Right kidney (tissue), 1 donor: Measurements from ENCODE around the gene ATXN7L3.
"Not testable (repeated sequence)": the region's sequence is repeated elsewhere in the genome, so short reads cannot be mapped to it uniquely, and the experiment has no call there.

Experiments used
- DNase-seq: peaks from one replicate; pipeline ENCODE4 v3.0.0-alpha.2; 2016

Gene ATXN7L3

DNA sequence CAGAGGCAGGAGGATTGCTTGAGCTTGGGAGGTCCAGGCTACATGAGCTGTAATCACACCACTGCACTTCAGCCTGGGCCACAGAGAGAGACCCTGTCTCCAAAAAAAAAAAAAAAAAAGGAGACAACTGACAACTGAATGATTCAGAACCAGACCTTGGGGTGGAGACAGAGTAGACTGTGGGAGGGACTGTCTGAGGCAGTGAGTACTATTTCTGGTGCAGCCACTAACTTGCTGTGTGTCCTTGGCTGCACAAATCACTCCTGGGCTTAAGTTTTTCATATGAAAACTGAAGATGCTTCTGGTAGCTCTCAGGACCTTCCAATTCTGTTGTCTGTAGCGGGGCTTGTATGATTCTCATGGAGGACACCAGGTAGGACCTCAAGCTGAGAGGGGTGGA, 23.4 kb downstream of the ATXN7L3 start:
- no peak for DNase-seq

DNA sequence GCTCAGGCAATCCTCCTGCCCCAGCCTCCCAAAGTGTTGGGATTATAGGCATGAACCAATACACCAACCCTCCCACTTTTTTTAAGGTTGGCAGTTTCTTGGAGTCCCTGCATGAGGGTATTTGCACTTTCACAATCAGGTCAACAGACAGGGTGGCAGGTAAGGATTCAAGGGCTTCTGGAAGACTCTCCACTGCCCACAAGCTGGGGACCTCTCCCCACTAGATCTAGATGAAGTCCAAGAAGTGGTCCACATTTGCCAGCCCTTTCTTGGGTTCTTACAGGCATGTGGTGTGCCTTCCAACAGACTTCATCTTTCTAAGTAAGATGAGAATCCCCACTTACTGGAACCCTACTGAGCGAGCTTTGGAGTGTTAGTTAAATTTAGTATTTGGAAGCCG, 25.3 kb downstream of the ATXN7L3 start:
- DNase-seq = no peak

DNA sequence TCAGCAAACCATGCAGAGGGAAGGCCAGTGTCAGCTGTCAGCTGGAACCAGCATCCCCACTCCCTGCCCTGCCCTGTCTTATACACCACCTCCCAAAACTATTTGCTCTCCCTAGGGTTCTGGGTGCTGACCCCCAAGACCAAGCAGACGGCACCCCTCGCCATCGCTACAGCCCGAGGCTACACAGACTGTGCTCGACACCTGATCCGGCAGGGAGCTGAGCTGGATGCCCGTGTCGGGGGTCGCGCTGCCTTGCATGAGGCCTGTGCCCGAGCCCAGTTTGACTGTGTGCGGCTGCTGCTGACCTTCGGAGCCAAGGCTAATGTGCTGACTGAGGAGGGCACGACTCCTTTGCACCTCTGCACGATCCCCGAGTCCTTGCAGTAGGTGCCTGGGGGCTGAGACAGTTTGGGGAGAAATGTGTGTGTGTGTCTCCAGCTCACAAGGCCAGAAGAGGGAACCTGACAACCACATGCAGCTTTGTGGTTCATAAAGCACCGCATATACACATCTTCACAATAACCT, 27.7 kb downstream of the ATXN7L3 start:
- DNase-seq = peak; percentile 42

DNA sequence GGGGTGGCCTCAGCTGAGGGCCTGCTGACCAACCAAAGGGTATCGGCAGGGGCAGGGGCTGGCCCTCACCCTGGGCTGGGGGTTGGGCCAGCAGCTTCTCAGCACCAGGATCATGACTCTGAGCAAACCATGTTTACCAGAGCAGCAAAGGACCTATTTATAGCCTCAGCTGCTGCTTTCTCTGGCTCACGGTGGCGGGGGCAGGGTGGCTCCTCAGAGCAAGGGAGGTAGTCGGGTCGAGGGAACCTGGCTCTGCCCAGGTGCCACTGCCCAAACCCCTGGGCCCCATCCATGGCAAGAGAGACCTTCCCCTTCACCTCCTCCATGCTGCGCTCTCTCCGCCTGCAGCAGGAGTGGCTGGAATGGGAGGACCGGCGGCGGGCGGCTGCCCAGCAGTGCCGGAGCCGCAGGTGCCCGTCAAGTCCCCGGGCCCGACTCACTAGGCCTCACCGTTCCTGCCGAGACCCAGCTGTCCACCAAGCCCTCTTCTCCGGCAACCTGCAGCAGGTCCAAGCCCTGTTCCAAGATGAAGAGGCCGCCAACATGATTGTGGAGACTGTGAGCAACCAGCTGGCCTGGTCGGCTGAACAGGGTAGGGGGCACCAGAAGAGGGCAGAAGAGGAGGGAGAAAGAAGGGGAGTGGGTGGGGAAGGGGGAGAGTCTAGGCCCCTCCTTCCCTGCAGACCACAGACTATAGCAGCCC, 29.0 kb downstream of the ATXN7L3 start, which contains the start of gene ASB16:
ASB16 (plus strand) TSS at position 206 of the 703 bp plus-strand sequence; CDS start at position 292, 86 bp downstream.
- DNase-seq = peak; percentile 66

DNA sequence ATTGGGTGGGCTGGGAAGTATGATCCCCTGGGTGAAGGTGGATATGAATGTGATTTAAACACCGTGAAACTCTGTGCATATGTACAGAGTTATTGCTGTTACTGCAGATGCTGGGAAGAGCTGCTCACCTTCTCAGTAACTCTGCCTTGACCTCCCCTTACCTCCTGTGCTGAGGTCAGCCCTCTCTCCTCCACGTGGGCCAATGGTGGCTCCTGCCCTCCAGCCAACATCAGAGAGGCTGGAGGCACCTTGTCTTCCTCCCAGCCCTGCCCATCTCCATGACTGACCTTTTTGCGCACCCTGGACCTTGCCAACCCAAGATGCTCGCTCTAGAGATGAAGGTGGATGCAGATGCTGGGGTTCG, 29.6 kb downstream of the ATXN7L3 start:
- no peak for DNase-seq

DNA sequence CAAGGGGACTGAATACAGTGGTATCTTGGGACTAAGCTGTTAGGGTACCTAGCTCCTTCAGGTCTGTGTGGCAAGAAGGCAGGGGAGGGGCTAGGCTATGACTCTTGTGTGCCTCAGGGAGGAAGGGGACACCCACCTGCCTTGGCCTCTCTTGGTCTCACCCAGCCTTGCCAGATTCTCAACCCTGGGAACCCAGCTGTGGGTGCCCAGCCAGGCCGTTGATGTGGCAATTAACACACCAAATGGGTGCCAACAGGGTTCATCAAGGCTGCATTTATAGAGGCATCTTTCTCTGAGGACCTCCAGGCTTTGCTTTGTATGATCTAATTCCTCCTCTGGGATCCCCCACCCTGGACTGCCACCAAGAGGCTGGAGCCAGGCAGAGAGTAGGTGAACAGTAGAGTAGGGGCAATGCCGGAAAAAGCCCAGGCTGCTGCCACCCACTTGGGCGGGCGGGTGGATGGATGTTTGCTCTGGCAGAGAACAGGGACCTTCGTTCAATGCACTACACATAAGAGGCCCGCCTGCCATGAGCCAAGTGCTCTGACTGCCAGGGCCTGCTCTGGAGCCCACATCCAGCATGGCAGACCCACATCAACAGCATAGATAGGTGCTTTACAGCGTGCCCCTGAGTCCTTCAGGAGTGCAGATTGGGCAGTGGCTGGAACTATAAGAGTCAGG, 32.4 kb downstream of the ATXN7L3 start:
- DNase-seq = no peak

DNA sequence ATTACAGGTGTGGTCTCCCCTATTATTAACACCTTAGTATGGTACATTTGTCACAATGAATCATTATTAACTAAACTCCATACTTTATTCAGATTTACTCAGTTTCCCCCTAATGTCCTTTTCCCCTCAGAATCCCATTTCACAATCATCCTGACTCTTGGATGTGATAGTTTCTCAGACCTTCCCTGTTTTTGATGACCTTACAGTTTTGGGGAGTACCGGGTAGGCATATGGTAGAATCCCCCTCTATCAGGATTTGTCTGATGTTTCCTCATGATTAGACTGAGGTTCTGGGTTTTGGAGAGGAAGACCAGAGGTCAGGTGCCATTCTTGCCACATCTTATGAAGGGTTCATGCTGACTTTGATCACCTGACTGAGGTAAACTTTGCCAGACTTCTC, 35.2 kb downstream of the ATXN7L3 start:
- no peak for DNase-seq

DNA sequence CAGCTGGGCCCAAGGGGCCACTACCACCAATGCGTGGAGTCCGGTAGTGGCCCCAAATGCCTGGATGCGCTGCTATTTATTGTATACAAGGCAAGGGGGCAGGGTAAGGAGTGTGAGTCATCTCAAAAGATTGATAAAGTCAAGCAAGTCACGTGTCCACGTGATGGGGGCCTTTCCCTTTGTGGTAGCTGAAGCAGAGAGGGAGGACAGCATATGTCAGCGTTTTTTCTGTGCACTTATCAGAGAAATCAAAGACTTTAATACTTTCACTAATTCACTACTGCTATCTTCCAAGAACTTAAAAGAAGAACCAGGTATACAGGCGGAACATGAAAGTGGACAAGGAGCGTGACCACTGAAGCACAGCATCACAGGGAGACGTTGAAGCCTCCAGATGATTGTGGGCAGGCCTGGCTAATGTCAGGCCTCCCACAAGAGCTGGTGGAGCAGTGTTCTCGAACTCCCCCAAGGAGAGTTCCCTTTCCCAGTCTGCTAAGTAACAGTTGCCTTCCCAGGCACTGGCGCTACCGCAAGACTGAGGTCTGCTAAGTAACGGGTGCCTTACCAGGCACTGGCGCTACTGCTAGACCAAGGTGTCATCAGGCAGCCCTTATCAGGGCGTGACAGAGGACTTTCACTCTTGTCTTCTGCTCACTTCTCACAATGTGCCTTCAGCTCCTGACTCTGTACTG, 40.0 kb downstream of the ATXN7L3 start:
- DNase-seq = no peak

DNA sequence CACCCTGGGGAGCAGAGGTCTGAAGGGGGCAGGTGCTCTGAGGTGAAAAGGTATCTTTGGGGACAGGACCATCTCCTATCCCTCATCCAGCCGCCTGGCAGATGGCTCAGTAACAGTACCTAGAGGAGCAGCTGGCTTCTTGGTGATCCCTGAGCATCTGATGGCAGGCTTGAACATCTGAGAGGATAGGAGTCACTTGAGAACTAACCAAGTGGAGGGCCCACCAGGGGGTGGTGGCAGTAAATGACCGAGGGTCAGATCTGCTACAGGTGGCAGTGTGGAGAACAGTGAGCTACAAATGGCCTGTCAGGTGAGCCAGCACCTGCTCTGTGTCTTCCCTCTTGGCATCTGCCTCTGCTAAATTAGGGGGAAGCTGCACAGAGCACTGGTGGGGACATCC, 44.2 kb downstream of the ATXN7L3 start:
- no peak for DNase-seq

DNA sequence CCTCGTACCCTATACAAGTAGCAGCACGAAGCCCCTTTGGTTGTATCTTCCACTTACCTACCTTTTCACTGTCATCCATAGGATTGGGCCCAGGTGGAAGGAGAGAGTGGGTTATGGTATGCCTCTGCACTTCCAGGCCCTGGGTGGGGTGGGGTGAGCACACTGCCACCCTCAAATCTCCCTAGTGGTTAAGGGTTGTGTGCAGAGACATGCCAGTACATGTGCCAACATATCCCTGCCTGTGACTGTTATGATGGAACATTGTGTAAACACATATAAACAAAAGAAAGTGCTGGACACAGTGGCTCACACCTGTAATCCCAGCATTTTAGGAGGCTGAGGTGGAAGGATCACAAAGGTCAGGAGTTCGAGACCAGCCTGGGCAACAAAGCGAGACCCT, 46.8 kb downstream of the ATXN7L3 start:
- no peak for DNase-seq

DNA sequence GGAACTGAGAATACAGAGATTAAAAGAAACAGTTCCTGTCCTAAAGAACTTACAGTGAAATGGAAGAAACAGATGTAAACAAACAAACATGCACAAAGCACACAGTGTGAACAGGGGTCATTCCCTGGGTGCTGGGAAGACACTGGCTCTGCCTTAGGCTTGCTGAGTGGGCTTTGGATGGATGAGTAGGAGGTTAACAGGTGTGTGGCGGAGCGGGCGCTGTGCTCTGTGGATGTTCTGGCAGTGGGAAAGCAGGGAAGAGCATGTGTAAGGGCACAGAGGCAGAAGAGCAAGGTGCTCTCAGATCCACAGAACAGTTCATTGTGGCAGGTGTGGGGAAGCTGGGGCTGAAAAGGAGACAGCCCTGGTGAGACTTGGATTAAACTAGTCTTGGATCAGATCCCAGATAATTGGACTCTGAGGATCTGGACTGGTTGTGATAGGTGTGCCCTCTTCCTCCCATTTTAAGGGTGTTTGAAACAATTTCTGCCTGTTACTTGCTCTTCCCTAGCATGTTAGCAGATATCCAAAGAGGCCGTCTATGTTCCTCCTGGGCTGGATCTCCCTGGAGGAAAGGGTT, 49.8 kb downstream of the ATXN7L3 start:
- no peak for DNase-seq

DNA sequence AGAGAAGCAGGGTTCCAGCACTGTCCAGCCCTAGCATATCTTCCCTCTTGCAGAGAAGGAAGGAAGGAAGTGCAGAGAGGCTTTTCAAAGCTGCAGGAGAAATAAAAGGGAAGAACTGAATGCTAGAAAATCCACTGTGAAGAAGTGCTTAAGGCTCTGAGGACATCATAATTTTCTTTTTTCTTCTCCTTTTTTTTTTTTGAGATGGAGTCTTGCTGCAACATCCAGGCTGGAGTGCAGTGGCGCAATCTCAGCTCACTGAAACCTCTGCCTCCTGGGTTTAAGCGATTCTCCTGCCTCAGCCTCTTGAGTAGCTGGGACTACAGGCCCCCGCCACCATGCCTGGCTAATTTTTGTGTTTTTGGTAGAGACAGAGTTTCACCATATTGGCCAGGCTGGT, 50.6 kb downstream of the ATXN7L3 start:
- DNase-seq = not testable (repeated sequence)

DNA sequence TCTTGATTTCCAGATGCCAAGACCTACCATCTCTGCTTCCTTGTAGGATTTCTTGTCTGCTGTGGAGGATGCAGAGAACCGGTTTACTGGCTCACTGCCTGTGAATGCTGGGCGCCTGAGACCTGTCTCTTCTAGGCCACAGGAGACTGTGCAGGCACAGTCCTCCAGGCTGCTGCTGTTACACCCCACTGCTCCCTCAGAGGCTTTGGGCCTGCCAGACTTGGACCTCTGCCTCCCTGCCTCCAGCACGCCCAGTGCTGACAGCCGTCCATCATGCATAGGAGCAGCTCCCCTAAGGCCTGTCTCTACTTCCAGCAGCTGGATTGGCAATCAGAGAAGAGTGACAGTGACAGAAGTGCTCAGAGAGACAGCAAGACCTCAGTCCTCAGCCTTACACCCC, 51.9 kb downstream of the ATXN7L3 start:
- no peak for DNase-seq

DNA sequence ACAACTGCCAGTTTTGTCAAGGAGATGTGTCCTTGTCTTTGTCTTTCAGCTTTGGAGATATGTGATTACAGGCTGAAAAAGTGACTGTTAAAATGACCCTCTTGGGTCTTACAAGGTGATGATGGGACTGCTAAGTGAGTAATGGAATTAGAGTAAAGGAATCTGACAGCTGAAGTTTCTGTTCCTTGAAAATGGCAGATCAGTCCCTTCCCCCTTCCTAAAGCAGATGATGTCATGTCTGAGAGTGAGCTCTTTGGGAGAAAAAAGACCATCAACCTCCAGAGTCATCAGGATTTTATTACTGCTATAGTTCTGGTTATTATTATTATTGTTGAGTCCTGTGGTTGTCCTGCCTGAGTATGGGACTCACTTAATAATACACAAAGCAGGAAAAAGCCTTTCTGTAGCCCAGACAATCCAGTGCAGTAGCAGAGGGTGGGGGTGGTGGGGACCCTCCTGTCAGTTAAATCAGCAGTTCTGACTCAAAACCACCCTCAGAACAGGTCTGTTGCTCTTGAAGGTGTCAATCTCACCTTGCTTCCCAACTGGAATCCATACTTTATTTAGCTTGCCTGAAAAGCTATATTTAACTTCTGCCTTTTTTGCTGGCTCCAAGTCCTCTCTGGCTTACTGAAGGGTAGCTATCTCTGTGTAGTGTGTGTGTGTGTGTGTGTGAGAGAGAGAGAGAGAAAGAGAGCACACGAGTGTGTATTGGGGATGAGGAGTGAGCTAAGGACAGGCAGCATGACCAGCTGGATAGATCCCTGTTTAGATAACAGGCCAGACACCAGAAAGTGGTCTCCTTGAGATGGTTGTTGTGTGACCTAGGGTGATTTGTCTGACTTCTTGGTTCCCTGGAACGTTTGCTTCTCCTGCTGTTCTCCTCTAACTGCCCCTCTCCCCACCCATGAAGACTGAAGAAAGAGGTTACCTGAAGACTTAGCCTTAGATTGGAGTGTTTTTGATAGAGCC, 53.0 kb downstream of the ATXN7L3 start:
- no peak for DNase-seq

DNA sequence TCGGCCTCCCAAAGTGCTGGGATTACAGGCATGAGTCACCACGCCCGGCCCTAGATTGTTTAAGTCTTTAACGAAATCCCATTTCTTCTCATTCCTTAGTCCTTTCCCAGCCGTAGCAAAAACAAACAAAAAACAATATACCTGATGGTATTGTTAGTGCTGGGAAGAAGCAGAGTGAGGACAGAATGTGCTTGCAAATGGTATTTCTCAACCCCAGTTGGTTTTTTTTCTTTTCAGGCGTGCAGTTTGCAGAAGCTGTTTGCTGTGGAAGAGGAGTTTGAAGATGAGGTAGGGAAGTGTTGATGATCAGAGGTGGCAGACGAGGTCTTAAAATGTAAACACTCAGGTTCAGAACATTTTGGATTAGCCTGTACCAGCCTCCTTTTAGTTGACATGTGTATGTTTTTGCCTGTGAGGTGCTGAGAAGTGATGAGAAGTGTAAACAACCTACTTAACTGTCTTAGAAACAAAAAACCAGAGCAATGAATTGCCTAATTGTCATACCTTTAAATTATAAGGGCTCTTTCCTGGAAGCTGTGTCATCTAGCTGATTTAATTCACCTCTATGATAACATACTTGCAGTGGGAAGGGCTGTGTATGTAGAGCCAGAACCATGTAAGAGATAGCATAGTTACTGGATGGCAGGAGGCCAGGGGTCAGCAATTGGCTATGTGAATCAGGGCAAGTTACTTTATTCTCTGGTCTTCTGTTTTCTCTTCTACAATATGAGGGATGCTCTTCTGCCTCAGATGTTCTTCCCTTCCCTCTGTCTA, 54.5 kb downstream of the ATXN7L3 start:
- no peak for DNase-seq

DNA sequence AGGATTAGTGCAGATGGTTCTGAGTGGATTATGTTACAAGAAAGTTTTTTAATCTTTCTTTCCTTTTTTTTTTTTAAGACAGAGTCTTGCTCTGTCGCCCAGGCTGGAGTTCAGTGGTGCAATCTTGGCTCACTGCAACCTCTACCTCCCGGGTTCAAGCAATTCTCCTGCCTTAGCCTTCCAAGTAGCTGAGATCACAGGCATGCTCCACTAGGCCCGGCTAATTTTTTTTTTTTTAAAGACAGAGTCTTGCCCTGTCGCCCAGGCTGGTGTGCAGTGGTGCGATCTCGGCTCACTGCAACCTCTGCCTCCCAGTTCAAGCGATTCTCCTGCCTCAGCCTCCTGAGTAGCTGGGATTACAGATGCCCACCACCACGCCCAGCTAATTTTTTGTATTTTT, 55.8 kb downstream of the ATXN7L3 start:
- not testable (repeated sequence) for DNase-seq
